HG03139 (cell line): ENCODE measurements around the gene BRCC3.
A peak's percentile ranks its signal among the peaks of the same experiment; 100 is the strongest.

Source experiments
- ATAC-seq: cut with Tn5 transposase; IDR thresholded peaks from one replicate; pipeline ENCODE4 v1.9.1; 2021; ENCODE audit not compliant: unreplicated experiment

BRCC3 gene

GRCh38 chrX:155056877-155057792 is 14.2 kb upstream of the BRCC3 start:
- no peak for ATAC-seq

DNA sequence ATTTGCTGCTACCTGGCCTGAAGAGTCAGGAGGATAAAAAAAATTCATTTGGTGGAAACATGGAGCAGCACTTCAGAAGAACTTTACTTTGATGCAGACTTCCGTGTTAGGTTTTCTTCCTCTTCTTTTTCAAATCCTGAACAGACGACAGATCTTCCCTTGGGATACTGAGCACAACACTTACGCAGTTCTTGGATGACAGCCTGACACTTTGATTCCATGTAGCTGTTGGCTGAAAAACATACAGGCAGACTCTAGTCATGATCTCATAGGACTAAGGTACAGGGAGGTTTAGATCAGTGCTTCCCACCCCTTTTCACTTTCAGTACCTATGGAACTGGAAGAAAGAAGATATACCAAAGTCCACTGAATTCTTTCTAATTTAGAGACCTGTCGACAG is 9.5 kb upstream of the BRCC3 start:
- ATAC-seq = no peak

GRCh38 chrX:155065035-155065734 is 6.1 kb upstream of the BRCC3 start:
- ATAC-seq = no peak

DNA sequence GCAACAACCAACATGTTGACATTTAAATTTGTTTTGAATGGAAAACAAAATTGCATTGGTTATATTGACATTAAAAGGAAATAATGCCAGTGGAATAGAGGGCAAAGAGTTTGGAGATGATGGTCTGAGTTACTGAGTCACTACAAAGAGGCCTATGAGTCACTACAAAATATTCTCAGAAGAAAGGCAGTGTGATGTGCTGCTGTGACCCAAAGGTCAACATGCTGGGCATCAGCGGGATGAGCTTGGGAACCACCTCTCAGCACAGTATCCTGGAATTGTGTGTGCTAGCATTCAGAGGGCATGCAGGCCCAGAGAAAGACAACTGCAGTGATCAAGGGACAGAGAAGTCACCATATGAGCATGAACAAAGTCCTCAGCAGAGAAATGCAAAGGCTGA is 3.1 kb upstream of the BRCC3 start:
- no peak for ATAC-seq

- no peak for ATAC-seq
Measured at GRCh38 chrX:155069414-155069813, 1.9 kb upstream of the BRCC3 start.

GRCh38 chrX:155070038-155070437 is 1.3 kb upstream of the BRCC3 start:
- ATAC-seq = no peak

- ATAC-seq = peak; percentile 9
Measured at GRCh38 chrX:155070663-155070974, 689 bp upstream of the BRCC3 start.

DNA sequence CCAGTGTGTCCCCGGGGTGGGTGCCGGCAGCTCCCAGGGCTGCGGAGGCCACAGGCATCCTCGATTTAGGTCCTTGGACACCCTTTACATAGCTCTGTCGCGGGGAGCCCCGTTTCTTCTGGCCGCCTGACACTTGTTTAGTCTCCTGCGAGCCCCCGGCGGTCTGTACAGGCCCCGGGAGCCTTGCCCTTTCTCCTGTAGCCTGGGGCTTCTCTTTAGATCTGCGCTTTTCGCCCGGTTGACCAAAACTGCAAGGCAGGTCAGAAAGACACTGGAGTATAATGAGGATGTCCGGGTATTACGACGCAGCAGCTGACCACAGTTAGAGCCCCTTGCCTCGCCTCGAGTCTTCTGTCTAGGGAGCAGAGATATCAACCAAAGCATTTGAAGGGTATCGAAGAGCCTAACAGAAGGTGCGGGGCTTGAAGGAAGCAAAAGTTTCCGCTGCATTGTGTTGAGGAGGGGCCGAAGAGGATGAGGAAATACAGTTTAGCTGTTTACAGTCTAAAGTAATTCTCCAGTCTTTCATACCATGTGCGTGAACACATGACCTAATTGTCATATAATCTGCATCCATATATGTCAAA is 479 bp downstream of the BRCC3 start:
- ATAC-seq = no peak

GRCh38 chrX:155086202-155086840 is 15.0 kb downstream of the BRCC3 start:
- ATAC-seq = no peak

DNA sequence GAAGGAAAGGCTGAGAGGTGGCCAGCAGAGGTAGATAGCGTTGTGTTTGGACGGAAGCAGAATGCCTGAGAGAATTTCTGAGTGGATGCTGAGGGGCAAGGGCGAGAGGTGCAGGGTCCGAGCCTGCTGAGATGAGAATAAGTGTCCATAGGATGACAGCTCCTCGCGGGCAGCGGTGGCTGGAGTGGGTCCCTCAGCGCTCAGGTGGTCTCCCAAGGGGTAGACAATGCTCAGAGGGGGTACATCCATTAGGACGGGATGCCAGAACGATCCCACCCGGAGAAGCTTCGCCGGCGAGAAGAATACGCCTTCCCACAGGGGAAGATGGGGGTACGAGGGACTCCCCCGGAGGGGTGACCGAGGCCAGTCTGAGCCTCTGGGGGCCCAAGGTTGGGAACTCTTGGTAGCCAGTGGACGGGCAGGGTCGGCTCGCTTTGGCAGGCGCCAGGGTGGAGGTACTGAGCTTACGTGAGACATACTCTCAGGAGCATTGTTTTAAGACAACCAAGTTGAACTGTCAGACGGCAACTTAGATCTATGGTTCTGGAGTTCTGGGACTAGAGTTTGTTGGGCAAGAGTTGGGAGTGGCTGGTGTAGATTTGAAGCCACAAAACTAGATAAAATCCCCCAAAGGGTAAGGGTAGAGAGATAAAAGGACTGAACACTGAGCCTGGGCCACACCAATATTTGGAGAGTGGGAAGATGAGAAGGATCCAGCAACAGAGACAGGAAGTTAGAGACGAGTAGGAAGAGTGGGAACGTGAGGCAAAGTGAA is 15.8 kb downstream of the BRCC3 start:
- no peak for ATAC-seq

DNA sequence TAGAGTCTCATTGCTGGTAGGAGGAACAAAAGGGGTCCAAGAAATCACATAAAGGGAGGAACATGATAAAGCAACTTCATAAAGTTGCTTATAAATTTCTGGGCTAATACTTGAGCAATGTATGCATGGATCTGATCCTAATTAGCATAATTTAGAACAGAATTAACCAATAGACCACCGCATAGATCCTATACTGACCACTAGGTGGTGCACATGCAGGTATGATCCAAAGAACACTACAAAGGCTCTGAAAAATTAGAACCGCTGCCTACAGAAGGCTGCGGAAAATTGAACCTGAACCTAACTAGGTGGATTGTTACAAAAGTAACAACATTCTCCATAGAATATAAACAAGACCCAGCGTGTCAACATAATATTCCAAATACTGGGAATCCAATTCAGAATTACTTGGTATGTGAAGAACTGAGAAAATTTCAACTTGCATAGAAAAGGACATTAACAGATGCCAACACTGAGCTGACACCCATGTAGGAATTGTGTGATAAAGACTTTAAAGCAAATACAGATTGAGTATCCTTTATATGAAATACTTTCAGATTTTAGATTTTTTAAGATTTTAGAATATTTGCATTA is 23.3 kb downstream of the BRCC3 start:
- no peak for ATAC-seq

GRCh38 chrX:155105919-155106318 is 34.6 kb downstream of the BRCC3 start:
- ATAC-seq = no peak

DNA sequence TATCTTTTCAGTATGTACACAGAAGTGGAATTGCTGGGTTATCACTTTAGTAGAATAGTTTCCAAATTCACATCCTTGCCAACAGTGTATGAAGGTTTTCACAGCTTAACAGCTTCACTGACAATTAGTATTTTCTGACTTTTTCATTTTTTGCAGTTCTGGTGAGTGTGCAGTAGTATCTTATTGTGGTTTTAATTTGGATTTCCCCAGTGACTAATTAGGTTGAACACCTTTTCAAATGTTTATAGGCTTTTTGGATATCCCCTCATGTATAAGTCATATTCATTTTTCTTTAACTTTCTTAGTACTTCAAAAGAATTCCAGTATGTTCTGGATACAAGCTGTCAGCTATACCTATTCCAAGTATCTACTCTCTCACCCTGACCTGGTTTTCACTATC is 37.1 kb downstream of the BRCC3 start:
- ATAC-seq = no peak

DNA sequence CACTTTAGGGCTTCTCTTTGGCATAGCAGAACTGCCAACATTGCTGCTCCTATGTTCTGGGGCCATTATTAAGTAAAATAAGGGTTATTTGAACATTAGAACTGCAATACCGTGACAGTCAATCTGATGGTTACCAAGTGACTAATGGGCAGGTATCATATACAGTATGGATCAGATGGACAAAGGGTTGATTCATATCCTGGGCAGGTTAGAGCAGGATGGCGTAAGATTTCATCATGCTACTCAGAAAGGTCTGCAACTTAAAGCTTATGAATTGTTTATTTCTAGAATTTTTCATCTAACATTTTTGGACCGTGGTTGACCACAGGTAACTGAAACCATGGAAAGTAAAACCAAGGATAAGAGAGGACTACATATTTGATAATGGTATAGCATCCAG is 40.9 kb downstream of the BRCC3 start:
- ATAC-seq = no peak

DNA sequence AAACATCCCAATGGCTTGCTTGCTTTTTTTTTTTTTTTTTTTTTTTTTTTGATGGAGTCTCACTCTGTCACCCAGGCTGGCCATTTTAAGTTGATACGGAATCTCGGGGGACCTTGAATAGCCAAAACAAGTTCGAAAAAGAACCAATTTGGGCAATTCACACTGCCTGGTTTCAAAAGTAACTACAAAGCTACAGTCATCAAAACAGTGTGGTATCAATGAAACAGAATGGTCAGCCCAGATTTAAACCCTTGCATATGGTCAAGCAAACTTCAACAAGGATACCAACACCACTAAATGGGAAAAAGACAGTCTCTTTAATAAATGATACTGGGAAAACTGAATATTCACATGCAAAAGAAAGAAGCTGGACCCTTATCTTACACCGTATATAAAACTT is 41.8 kb downstream of the BRCC3 start:
- no peak for ATAC-seq

DNA sequence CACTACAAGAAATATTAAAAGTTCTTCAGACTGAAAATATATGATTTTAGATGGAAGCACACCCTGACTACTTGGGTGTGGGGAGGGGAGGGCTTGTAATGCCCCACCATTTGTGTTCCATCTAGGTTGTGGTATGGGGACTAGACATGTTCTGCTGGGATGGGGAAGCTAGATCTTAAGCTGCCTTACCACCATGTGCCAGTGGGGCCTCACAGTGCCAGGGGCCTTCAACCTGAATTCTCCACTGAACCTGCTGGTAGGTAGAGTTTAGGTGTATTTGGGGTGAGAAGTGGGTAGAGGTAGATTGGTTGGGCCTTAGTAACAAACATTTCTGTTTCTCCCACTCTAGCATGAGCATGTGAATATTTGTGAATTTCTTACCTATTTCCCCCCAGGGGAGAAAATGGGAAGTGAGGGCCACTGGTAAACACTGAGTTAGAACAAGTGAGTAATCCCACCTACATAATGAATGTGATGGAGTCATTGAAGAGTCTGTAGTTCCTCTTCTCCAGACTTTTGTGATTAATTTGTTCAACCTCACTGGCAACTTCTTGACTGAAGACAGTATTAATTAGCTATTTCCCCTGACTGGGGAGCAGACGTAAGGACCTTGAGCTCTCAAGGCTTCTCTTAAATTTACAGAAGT is 44.0 kb downstream of the BRCC3 start:
- ATAC-seq = no peak

- no peak for ATAC-seq
Measured at GRCh38 chrX:155127465-155127864, 56.2 kb downstream of the BRCC3 start.

- ATAC-seq = no peak
Measured at GRCh38 chrX:155127940-155128339, 56.6 kb downstream of the BRCC3 start.

DNA sequence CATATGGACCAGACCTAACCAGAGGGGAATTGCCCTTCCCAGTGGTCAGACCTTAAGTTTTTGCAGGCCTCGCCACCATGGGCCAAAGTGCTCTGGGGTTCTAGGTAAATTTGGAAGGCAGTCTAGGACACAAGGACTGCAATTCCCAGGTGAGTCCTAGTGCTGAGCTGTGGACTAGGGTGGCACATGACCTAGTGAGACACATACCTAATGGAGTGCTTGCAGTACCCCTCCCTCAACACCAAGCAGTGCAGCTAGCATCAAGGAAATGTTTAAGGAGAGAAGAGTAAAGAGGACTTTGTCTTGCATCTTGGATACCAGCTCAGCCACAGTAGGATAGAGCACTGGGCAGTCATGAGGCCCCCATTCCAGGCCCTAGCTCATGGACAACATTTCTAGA is 60.8 kb downstream of the BRCC3 start:
- ATAC-seq = no peak

DNA sequence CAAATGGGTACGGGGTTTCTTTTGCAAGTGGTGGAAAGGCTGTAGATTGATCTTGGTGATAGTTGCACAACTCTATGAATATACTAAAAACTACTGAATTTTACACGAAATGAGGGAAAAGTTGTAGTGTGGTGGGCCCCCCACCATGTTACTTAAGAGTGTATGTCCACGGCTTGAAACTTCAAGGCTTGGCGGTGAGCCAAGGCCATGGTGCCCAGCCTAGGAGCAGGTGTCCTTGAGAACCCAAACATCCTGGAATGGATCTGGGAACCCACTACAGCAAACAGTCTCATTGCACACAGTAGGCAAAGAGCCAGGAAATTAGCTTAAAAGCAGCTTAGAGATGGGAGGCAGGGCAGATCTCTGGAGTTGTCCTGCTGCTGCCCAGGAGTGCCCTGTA is 62.9 kb downstream of the BRCC3 start:
- no peak for ATAC-seq
